GM04504 (cell line): ENCODE results near the gene TBX4.
"Not testable (repeated sequence)": the region's sequence is repeated elsewhere in the genome, so short reads cannot be mapped to it uniquely, and the experiment has no call there.

Source experiments
- DNase-seq: peaks from one replicate; pipeline ENCODE4 v3.0.0-alpha.2; 2012; ENCODE audit warnings: low read depth

TBX4 gene

DNA sequence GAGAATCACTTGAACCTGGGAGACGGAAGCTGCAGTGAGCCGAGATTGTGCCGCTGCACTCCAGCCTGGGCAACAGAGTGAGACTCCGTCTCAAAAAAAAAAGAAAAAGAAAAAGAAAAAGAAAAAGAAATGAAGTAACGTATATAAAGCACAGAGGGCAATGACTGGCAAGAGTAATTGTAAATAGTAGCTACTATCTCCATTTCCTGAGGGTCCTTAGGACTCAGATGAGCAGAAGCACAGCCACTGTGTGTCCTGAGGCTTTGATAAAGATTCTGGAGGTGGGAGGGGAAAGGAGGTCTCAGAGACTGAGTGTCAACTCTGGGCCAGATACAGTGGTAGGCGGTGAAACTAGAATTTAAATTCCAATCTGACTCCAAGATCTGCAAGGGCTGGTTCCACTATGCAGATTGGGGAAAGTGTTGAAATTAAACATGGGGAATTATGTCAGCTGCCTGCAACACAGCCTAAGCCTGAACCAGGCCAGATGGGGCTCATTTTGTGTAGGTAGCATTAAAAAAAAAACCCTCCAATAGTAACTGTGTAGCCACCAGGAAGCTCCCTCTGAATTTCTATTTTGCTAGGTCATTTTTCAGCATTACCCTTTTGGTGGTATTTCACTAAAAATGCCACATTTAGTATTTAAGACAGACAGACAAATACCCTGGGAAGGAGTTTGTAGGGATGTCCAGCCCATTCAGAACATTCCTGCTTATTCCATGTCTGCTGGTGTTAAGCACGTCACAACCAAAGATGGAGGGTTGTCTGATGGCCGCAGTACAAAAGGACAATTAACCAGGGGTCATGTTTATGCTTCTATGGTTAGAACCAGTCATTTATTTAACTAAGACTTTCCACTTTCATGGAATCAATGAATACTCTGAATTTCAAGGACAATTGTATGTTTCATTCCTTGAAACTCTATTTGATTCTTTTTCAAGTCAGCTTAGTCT, 46.1 kb downstream of the TBX4 start:
- DNase-seq: no peak

DNA sequence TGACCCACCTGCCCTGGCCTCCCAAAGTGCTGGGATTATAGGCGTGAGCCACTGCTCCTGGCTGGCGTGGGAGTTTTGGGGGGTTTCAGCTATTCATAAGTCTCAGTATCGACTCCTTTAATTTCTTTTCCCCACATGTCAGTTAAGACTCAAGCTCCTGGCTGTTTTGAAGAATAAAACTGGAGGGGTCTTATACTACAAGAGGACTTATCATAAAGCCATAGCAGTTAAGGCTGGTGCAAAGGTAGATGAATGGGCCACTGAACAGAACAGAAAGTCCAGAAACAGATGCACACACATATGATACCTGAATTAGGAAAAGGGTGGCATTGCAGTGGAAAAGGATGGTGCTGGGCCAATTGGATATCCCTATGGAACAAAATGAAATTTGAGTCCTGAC, 47.4 kb downstream of the TBX4 start:
- no peak for DNase-seq

- DNase-seq: no peak
Measured at GRCh38 chr17:61500287-61500686, 48.1 kb downstream of the TBX4 start.

- DNase-seq: no peak
Measured at GRCh38 chr17:61502292-61502691, 50.1 kb downstream of the TBX4 start.

DNA sequence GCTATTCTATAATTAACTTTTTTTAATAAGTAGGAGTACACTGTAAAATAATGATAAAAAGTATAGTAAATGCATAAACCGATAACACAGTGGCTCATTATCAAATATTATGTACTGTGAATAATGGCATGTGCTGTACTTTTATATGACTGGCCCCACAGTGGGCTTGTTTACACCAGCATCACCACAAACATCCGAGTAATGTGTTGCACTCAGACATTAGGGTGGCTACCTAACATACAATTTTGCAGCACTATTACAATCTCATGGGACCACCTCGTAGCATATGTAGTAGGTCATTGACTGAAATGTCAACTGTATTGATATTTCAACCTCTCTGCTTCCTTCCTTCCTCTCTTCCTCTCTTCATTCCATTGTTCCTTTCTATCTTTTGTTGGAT, 51.7 kb downstream of the TBX4 start:
- DNase-seq: no peak

DNA sequence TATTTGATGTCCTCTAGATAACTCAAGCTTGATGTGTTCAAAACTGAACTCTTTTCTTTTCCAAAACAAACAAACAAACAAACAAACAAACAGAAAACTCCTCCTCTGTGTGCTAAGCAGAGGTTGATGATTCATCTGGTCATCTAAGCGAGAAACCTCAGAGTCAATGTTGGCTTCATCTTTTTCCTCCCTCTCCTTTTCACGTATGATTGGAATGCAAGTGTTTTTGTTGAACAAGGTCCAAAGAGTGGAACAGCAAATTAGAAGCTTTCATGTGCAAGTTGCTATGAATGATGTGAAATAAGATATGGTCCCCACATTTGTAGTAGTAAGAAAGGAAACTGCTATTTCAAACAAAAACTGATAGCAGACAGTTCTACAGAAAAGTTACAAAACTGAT, 52.5 kb downstream of the TBX4 start:
- peak; percentile 74 for DNase-seq

DNA sequence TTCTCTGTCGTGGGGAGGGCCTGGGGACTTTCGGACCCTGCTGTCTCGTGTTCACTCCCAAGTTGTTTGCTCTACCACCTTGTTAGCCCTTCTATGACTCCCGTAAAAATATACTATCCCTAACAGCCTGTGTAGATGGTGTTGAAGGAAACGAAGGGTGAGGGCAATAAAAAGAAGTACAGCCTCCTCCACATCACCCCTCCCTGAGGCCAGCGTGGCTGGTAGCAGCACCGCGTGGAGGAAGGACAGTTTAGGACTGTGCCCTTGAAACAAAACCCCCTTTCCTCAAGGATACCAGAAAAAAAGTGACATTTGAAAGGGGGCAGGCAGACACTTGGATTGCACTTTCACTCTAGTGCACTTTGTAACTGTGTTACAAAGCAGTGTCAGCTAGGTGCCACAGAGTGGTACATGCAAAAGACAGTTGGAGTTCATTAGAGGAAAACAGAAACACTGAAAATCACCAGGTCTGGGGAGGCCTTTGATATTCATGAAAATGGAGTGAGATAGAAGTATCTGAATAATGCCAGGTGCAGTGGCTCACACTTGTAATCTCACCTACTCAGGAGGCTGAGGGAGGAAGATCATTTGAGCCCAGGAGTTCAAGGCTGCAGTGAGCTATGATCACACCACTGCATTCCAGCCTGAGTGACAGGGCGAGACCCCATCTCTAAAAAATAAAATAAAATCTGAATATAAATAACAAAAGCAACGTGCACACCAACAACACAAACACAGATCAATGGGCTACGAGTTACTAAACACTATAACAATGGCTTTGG, 53.8 kb downstream of the TBX4 start:
- no peak for DNase-seq

DNA sequence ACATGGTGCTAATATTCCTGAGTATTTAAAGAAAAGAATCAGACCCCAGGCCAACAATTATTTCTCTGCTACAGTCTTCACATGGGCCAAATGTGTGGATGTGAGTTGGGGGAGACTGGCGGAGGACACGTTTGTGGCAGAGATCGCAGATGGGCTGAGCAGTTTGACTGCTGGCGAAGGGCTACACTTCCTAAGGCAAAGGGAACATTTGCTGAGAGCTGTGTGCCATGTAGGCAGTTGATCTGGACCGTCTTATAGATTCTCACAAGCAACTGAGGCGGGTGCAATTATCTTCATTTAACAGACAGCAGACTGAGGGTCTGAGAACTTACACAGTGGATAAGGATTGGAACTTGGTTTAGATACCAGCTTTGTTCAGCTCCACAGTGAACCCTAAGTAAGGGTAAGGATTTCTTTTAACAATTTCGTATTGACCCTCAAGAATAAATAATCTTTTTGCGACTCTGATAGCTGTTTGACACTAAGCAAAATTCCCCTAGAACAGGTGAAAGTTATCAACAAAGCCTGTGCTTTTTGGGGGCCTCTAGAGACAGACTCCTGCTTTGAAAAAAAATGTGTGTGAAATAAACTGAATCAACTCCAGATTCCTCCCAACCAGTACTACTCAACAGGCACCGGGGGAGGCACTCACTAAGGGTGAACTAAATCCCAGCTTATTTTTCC, 55.3 kb downstream of the TBX4 start:
- no peak for DNase-seq

DNA sequence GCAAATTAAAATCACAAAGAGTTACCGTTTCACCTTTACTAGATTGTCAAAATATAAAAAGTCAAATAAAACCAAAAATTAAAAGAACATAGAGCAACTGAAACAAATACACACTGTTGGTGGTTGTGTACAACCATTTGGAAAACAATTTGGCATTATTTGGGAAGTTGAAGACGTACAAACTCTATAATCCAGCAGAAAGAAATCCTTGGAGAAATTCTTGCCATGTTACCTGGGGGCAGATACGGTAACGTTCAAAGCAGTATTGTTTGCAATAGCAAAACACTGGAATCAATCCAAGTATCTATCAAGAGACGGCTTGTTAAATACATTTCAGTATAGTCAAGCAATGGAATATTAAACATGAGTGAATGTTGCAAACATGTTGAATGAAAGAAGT, 56.7 kb downstream of the TBX4 start:
- no peak for DNase-seq

- not testable (repeated sequence) for DNase-seq
Measured at GRCh38 chr17:61509454-61509853, 57.2 kb downstream of the TBX4 start.

- no peak for DNase-seq
Measured at GRCh38 chr17:61510237-61510636, 58.0 kb downstream of the TBX4 start.

DNA sequence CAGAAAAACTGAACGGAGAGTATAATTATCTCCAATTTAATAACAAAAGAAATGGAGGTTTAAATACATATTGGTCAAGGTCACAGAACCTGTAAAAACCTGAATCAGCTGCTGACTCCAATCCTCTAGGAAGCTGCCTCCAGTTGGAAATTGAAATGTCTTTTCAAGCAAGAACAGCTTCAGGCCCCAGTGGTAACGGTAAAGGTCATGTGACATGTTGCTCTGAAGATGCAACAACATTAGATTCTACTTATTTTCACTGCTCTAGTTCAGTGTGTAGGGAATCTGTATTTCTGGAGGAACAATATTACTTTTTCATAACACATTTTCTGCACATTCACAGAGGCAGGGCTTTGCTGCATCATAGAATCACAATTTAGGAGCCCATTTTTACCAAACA, 58.8 kb downstream of the TBX4 start:
- DNase-seq: no peak

GRCh38 chr17:61511480-61512182, 59.4 kb downstream of the TBX4 start:
- no peak for DNase-seq

GRCh38 chr17:61514491-61514890, 62.3 kb downstream of the TBX4 start:
- DNase-seq: no peak

- DNase-seq: no peak
Measured at GRCh38 chr17:61517265-61517664, 65.0 kb downstream of the TBX4 start.

GRCh38 chr17:61517843-61518606, 65.8 kb downstream of the TBX4 start:
- DNase-seq: no peak

GRCh38 chr17:61519139-61519538, 66.9 kb downstream of the TBX4 start:
- DNase-seq: no peak

GRCh38 chr17:61519754-61520440, 67.7 kb downstream of the TBX4 start:
- DNase-seq: no peak

DNA sequence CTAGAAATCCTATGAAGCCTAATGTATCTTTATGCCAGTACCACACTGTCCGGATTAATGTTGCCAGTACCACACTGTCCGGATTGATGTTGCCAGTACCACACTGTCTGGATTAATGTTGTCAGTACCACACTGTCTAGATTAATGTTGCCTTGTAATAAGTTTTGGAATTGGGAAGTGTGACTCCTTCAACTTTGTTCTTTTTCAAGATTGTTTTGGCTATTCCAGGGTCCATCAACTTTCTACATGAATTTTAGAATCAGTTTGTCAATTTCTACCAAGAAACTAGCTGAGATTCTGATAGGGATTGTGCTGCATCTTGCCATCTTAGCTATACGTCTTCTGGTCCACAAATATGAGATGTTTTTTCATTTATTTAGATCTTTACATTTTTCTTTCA, 68.7 kb downstream of the TBX4 start:
- DNase-seq: no peak

DNA sequence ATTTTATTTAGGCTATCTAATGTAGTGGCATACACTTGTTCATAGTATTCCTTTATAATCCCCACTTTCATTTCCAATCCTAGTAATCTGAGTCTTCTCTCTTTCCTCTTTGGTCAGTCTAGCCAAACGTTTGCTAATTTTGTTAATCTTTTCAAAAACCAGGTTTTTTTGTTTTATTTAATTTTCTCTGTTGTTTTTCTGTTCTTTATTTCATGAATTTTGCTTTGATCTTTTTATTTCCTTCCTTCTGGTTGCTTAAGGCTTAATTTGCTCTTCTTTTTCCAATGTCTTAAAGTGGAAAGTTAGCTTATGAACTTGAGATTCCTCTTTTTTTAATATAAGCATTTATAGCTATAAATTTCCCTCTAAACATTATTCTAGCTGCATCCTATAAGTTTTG, 69.9 kb downstream of the TBX4 start:
- no peak for DNase-seq

GRCh38 chr17:61524319-61524718, 72.1 kb downstream of the TBX4 start:
- no peak for DNase-seq
